GM18873 (cell line): ENCODE measurements around the gene NPEPL1.
"Not testable (repeated sequence)": the region's sequence is repeated elsewhere in the genome, so short reads cannot be mapped to it uniquely, and the experiment has no call there.

ENCODE experiments used
- ATAC-seq: cut with Tn5 transposase; IDR thresholded peaks from one replicate; pipeline ENCODE4 v1.9.1; 2021; ENCODE audit warnings: mild to moderate bottlenecking, moderate library complexity, moderate number of reproducible peaks; ENCODE audit not compliant: unreplicated experiment, low FRiP score

NPEPL1 gene

DNA sequence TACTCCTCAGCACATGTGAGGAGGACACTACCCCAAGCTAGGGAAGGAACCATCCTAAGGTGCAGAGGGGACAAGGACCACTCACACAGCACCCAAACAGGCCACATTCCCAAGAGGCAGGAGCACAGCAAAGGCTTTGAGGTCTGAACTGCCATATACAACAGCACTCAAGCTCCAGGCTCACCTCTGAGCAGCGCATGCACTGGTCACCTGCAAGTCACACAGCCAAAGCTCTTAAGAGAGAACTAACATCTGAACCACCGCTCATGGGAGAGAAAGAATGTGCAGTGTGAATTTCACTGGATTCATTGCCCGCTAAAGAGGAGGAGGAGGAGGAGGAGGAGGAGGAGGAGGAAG, 31.0 kb downstream of the NPEPL1 start:
- ATAC-seq = no peak

GRCh38 chr20:58726156-58726555, 33.6 kb downstream of the NPEPL1 start:
- ATAC-seq = not testable (repeated sequence)

GRCh38 chr20:58731192-58731591, 38.6 kb downstream of the NPEPL1 start:
- no peak for ATAC-seq

DNA sequence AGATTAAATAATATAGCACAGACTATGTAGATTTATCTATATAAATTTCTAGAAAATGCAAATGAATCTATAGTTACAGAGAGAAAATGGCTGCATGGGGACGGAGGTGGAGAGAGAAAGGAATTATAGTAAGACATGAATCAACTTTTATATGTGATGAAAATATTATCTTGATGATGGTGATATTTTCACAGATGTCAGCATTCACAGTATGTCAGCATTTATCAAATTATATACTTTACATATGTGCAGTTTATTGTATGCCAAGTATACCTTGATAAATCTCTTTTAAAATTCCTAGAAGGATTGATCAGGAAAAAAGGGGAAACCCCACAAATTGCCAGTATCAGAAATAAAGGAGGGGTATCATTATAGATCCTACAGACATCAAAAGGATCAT, 44.6 kb downstream of the NPEPL1 start:
- no peak for ATAC-seq

DNA sequence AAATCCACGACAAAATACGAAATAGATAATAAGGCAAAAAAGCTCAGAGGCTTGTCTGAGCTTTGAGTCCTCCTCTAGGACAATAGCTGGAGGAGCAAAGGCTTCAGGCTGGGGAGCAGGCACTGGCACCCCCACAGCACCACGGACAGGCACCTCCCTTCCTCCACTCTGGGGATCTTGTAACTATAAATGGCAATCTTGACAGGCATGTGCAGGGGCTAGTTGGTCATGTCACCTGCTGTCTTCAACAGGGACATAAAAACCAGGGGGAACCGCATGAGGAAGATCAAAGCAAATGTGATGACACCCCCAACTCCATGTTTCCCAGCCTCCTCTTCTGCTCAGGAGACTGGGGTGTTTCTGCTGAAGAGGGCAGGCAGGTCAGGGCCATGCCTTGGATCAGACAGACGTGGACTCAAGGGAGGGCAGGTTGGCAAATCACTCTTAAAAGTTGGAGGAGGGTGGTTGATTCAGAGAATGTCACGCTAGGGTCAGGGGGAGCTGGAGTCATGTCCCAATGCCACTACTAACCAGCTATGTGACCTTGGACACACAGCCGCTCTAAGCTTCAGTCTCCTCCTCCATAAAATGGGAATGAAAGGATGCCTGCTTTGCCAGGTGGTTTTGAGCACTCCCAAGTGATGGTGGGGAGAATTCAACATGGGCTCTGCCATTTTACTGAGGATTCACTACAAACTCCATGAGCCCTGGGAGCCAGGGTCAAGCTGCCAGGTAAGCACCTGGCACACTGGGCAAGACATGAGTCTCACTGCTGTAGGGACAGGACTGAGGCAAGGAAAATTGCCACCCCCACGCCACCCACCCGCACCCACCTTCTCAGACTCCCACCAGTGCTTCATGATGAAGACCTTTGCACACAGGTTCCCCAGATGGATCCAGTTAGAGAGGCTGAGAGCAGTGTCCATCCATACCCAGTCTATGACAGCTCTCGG, 48.0 kb downstream of the NPEPL1 start:
- ATAC-seq = no peak

DNA sequence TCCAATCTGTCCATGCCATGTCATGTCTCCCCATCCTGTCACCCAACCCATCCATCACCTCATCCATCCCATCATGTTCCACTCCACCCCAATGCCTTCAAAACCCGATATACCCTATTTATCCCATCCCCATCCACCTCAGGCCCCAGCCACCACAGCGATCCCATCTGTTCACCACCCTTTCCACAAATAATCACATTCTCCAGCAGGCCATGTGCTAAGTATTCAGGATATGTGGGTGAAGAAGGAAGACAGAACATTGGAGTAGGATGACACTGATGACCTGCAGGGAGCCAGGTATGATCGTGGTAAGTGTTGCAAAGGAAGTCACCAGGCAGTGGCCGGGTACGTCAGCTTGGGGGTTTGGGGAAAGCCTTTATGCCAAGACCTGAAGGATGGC, 48.8 kb downstream of the NPEPL1 start:
- ATAC-seq = no peak

GRCh38 chr20:58742668-58743566, 50.3 kb downstream of the NPEPL1 start:
- ATAC-seq = no peak

DNA sequence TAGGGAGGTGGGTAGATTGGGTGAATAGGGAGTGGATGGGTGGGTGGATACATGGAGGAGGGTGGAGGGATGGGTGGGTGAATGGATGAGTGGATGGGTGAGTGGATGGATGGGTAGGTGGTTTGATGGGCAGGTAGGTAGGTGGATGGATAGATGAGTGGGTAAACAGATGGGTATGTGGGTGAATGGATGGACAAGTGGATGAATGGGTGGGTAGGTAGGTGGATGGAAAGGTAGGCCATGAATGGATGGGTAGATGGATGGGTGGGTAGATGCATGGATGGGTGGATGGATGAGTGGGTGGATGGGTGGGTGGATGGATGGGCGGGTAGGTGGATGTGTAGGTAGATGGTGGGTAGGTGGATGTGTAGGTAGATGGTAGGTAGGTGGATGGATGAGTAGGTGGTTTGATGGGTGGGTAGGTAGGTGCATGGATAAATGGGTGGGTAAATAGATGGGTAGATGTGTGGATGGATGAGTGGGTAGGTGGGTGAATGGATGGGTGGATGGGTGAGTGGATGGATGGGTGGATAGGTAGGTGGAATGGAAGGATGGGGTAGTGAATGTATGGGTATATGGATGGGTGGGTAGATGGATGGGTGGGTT, 51.4 kb downstream of the NPEPL1 start:
- ATAC-seq = no peak

DNA sequence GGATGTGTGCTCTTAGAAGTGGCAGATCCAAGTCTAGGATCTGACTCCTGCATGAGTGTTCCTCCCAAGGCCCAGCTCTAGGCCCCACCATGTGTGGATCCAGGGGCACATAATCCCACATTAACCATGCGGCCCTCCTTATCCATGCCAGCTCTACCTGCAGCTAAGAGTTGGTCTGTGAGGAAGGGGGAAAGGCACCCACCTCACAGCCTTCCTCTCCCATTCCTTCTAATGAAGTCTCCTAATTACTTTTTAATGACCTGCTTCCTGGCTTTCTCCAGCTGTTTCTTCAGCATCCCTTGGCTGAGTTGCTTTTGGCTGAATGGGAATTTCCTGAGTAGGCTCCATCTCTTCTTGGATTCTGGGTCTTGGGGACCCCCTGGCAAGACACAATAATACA, 52.2 kb downstream of the NPEPL1 start:
- ATAC-seq = no peak

DNA sequence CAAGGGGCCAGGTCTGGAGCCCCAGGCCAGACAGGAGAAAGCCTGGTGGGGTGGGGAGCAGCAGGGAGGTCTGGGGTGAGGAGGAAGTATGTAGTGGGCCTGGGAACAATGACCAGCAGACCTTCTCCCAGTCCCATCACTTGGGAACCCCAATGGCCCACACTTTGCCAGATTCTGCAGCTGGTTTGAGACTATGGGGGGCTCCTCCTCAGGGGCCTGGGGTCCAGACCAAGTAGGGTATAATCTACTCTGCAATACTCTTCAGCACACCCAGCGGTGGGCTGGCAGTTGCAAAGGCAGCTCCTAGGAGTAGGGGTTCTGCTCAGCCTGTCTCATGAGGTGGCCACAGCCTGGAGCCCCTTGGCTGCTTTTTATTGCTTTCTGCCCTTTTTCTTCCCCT, 52.8 kb downstream of the NPEPL1 start:
- no peak for ATAC-seq

GRCh38 chr20:58746620-58747019, 54.0 kb downstream of the NPEPL1 start:
- ATAC-seq = no peak

- no peak for ATAC-seq
These were observed 54.6 kb downstream of the NPEPL1 start for GRCh38 chr20:58747211-58747610.

- ATAC-seq = no peak
These were observed 56.0 kb downstream of the NPEPL1 start for GRCh38 chr20:58748618-58749017.

DNA sequence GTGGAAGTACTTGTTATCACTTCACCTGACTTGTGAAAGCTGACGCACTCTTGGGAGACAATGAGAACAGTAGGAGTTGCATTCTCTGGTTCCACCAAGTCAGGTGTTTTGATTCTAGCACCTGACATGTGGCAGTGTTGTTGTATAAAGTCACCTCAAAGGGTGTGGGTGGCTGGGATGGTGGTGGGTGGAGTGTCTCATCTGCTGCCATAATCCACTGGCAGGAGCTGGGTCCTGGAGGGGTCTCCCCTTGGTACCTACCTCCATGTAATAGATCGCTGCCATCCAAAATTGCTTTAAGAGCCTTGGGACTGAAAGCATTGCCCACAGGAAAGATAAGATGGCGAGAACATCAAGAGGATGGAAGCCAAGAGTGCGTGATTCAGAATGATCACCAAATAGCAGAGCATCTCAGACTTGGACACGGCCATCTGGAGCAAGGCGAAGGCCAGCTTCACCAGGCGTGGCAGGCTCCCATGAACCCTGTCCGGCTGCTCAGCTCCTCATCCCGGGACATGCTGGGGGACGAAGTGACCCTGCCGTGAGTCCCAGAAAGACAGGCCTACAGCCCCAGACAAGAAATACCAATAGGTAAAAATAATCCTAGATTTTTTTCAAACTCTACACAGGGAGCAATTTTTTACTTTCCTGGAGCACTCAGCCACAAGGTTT, 56.6 kb downstream of the NPEPL1 start:
- no peak for ATAC-seq

DNA sequence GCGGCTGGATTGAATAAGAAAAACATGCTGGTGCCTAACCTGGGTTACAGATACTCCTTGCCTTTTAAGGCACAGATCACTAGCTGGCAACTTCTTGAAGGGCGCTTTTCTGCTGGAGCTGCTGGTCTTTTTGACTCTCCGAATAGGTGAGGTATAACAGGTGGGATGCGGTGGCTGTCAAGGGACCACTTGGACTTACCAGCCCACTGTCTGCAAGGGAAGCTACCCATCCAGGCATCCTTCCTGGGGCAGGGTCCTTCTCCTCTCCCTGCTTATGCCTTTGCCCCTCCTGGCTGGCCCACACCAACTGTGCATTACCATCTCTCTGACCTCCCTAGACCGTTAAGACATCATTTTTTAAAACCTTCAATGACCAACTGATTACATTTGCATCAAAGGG, 57.4 kb downstream of the NPEPL1 start:
- no peak for ATAC-seq

DNA sequence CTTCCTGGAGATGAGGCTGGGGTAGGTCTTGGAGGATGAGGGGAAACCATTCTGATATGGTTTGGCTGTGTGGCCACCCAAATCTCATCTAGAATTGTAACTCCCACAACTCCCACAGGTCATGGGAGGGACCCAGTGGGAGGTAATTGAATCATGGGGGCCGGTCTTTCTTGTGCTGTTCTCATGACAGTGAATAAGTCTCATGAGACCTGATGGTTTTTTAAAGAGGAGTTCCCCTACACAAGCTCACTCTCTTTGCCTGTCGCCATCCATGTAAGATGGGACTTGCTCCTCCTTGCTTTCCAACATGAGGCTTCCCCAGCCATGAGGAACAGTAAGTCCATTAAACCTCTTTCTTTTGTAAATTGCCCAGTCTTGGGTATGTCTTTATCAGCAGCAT, 58.1 kb downstream of the NPEPL1 start:
- not testable (repeated sequence) for ATAC-seq

DNA sequence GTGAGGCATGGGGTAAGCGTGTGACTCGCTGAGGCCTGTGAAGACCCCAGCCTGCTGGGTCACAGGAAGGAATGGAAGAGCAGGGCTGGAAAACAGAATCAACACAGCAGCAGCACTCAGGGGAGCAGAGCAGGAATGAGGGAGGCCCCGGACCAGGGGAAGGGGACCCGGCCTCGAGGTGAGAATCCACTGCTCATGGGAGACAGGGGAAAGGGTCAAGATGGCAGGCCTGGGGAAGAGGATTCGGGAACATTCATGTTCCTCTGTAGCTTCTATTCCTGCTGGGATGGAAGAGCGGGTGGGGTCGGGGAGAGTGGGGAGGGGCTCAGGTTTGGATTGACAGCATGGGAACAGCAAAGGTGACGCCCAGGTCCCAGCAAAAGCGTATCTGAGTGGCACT, 59.4 kb downstream of the NPEPL1 start:
- ATAC-seq = no peak

DNA sequence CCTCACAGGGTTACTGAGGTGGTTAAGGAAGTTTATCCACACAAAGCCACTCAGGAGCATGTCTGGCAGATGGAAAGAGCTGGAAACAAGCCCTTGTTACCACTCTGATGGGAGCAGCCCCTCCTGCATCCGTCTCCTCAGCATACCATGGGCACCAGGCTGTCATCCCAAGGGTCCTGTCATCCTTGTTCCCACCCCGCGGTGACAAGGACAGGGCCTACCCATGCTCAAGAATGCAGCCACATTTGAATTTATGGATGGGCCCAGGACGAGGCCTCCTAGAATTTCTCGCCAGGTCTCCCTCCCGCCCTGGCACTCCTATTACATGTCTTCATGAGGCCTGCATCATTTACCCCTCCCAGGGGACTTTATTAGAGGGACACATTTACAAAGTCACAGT, 60.0 kb downstream of the NPEPL1 start:
- ATAC-seq = no peak

GRCh38 chr20:58753267-58753921, 60.8 kb downstream of the NPEPL1 start:
- ATAC-seq = no peak
